22Rv1 (cell line): ENCODE data around the gene CCKAR.

ENCODE experiments used
- CTCF ChIP-seq: fragments of 450-650 bp; IDR thresholded peaks from 2 replicates; pipeline ENCODE4 v1.5.1; 2017; ENCODE audit warnings: mild to moderate bottlenecking
- ZFX ChIP-seq: fragments of 450-650 bp; IDR thresholded peaks from 2 replicates; pipeline ENCODE4 v1.6.1; 2017; ENCODE audit warnings: antibody characterized with exemption, borderline replicate concordance

GRCh38 chr4:26457412-26457811 is 32.9 kb downstream of the CCKAR start:
- TF ChIP-seq CTCF: no peak
- no peak for TF ChIP-seq ZFX
